Liver (tissue), 9 donors: ENCODE data around the gene CSNK1G3. TPM values are rescaled to one million over a fixed set of nuclear protein-coding genes. Genes with fewer than 3 reads are reported as not detected.

Experiments
- DNase-seq: peaks from one replicate; pipeline ENCODE4 v3.0.0-alpha.2; 2017; ENCODE audit warnings: low spot score
- H3K27ac ChIP-seq, 2 donors: one replicate each; pipeline ENCODE4 v1.7.0; 2013; ENCODE audit warnings: inconsistent platforms in 2 of 2, low read length in 2 of 2, control low read depth in 1 of 2, low read depth in 1 of 2, mild to moderate bottlenecking in 1 of 2
- H3K27me3 ChIP-seq, 4 donors: one replicate each; pipeline versions ENCODE4 v1.6.1 to v1.7.0; 2013; ENCODE audit warnings: low read length in 3 of 4, inconsistent platforms in 1 of 4, mild to moderate bottlenecking in 1 of 4, moderate library complexity in 1 of 4; ENCODE audit not compliant: control insufficient read depth in 4 of 4, insufficient read depth in 4 of 4
- H3K36me3 ChIP-seq, 4 donors: one replicate each; pipeline versions ENCODE4 v1.6.1 to v1.7.0; 2013; ENCODE audit warnings: low read length in 3 of 4, mild to moderate bottlenecking in 3 of 4, low read depth in 1 of 4, moderate library complexity in 1 of 4; ENCODE audit not compliant: control insufficient read depth in 4 of 4, insufficient read depth in 3 of 4
- H3K4me1 ChIP-seq, 4 donors: one replicate each; pipeline versions ENCODE4 v1.6.1 to v1.7.0; 2013; ENCODE audit warnings: low read length in 3 of 4, mild to moderate bottlenecking in 3 of 4, moderate library complexity in 1 of 4; ENCODE audit not compliant: control insufficient read depth in 4 of 4, insufficient read depth in 4 of 4
- H3K4me3 ChIP-seq, 3 donors: one replicate each; pipeline versions ENCODE4 v1.6.1 to v1.7.0; 2013; ENCODE audit warnings: low read length in 3 of 3, control low read depth in 1 of 3, low read depth in 1 of 3, mild to moderate bottlenecking in 1 of 3
- H3K9ac ChIP-seq, 2 donors: one replicate each; pipeline ENCODE4 v1.7.0; 2013; ENCODE audit warnings: low read length in 2 of 2, mild to moderate bottlenecking in 2 of 2, moderate library complexity in 2 of 2, control low read depth in 1 of 2, low read depth in 1 of 2
- H3K9me3 ChIP-seq, 4 donors: one replicate each; pipeline versions ENCODE4 v1.6.1 to v1.7.0; 2013; ENCODE audit warnings: low read length in 3 of 4; ENCODE audit not compliant: control insufficient read depth in 4 of 4
- CTCF ChIP-seq: fragments of 150-350 bp; IDR thresholded peaks from 2 replicates; pipeline ENCODE4 v1.5.1; 2017; ENCODE audit warnings: improper control_type of control experiment, low read depth, low read length; ENCODE audit not compliant: missing input control
- EGR1 ChIP-seq, 2 donors: IDR thresholded peaks; 2 replicates each; pipeline ENCODE4 v1.6.1; 2016 to 2018; ENCODE audit warnings: antibody characterized with exemption in 2 of 2, low read depth in 2 of 2
- FOXA1 ChIP-seq: IDR thresholded peaks from 2 replicates; pipeline ENCODE4 v1.6.1; 2016; ENCODE audit warnings: antibody characterized with exemption
- FOXA2 ChIP-seq: IDR thresholded peaks from 2 replicates; pipeline ENCODE4 v1.6.1; 2016; ENCODE audit warnings: antibody characterized with exemption
- GABPA ChIP-seq, 2 donors: IDR thresholded peaks in 1 of 2; conservative IDR thresholded peaks in 1 of 2; 2 replicates each; pipeline ENCODE4 v1.6.1; 2016; ENCODE audit warnings: antibody characterized with exemption in 2 of 2, mild to moderate bottlenecking in 1 of 2, moderate library complexity in 1 of 2
- HNF4A ChIP-seq, 2 donors: conservative IDR thresholded peaks; 2 replicates each; pipeline ENCODE4 v1.6.1; 2016; ENCODE audit warnings: antibody characterized with exemption in 2 of 2, mild to moderate bottlenecking in 2 of 2
- HNF4G ChIP-seq: IDR thresholded peaks from 2 replicates; pipeline ENCODE4 v1.6.1; 2016; ENCODE audit warnings: antibody characterized with exemption
- JUND ChIP-seq, 2 donors: IDR thresholded peaks; 2 replicates each; pipeline ENCODE4 v1.6.1; 2016; ENCODE audit warnings: antibody characterized with exemption in 2 of 2
- MAX ChIP-seq: IDR thresholded peaks from 2 replicates; pipeline ENCODE4 v1.6.1; 2016; ENCODE audit warnings: antibody characterized with exemption
- NR2F2 ChIP-seq: IDR thresholded peaks from 2 replicates; pipeline ENCODE4 v1.6.1; 2016; ENCODE audit warnings: antibody characterized with exemption
- RAD21 ChIP-seq, 2 donors: IDR thresholded peaks; 2 replicates each; pipeline ENCODE4 v1.6.1; 2016; ENCODE audit warnings: antibody characterized with exemption in 2 of 2, mild to moderate bottlenecking in 2 of 2
- REST ChIP-seq: IDR thresholded peaks from 2 replicates; pipeline ENCODE4 v1.6.1; 2016; ENCODE audit warnings: antibody characterized with exemption, mild to moderate bottlenecking
- RXRA ChIP-seq, 2 donors: IDR thresholded peaks; 2 replicates each; pipeline ENCODE4 v1.6.1; 2017 to 2018; ENCODE audit warnings: antibody characterized with exemption in 2 of 2, mild to moderate bottlenecking in 1 of 2
- SP1 ChIP-seq: IDR thresholded peaks from 2 replicates; pipeline ENCODE4 v1.6.1; 2018; ENCODE audit warnings: antibody characterized with exemption, mild to moderate bottlenecking
- TAF1 ChIP-seq: conservative IDR thresholded peaks from 2 replicates; pipeline ENCODE4 v1.6.1; 2016; ENCODE audit warnings: antibody characterized with exemption, mild to moderate bottlenecking
- YY1 ChIP-seq: IDR thresholded peaks from 2 replicates; pipeline ENCODE4 v1.6.1; 2016; ENCODE audit warnings: antibody characterized with exemption, mild to moderate bottlenecking
- ZBTB33 ChIP-seq: IDR thresholded peaks from 2 replicates; pipeline ENCODE4 v1.6.1; 2016; ENCODE audit warnings: antibody characterized with exemption
- WGBS: extraction: QIAGEN DNeasy Blood & Tissue Kit; methylation state at CpG from one replicate; pipeline ENCODE4 v1.1.7; 2013; 5-methylcytosine and 5-hydroxymethylcytosine counted together
- polyA plus RNA-seq, 2 donors: library from polyadenylated mRNA; stranded (reverse) in 1 of 2; unstranded in 1 of 2; fragments of 200-250 nt in 1 of 2; fragments of >200 nt in 1 of 2; fragmentation: Nextera tagmentation in 1 of 2; extraction: Ambion mirVana in 1 of 2; gene quantifications; one replicate each; pipeline versions ENCODE4 v1.2.1 to v1.2.3, GENCODE V29; 2013 to 2015
- total RNA-seq, 2 donors: library from RNA; depleted of rRNA; stranded (reverse); fragments of >200 nt; gene quantifications; one replicate each; pipeline ENCODE4 v1.2.3, GENCODE V29; 2014
- donor health status: healthy.
- donor health status: healthy.
- donor health status: healthy.
- donor health status: healthy.
- donor health status: healthy.

CSNK1G3 gene
- total and polyA plus RNA-seq, 4 donors = 6.8 to 28.9 (median 15.4) TPM

GRCh38 chr5:123582550-123583285 is 70.7 kb downstream of the CSNK1G3 start:
- WGBS = 77% methylated on average over 4 of the region's 4 CpGs

GRCh38 chr5:123585871-123586270 is 73.9 kb downstream of the CSNK1G3 start:
- DNase-seq = no peak
- H3K36me3 ChIP-seq = peaks cover 0 to 2% (median 0%) of the 10 kb centered on the region in 4 donors
- H3K9ac ChIP-seq = no peak overlapping the region
- 96% methylated on average over 2 of the region's 2 CpGs for WGBS
- H3K27me3 ChIP-seq = no peaks in the 10 kb centered on the region
- no peaks in the 10 kb centered on the region for H3K9me3 ChIP-seq
- H3K4me3 ChIP-seq = no peak overlapping the region
- no peaks in the 10 kb centered on the region for H3K4me1 ChIP-seq
- H3K27ac ChIP-seq = no peak overlapping the region
- no peak for TF ChIP-seq TAF1
- no peak for TF ChIP-seq FOXA1
- TF ChIP-seq ZBTB33 = no peak
- TF ChIP-seq NR2F2 = no peak
- TF ChIP-seq YY1 = no peak
- TF ChIP-seq JUND (IDR thresholded peaks at IDR 0.05) = no peak
- TF ChIP-seq EGR1 (IDR thresholded peaks at IDR 0.05; ENCODE audit: low read depth in 2 of 2) = no peak
- TF ChIP-seq FOXA2 = no peak
- no peak for TF ChIP-seq RAD21 (IDR thresholded peaks at IDR 0.05)
- no peak for TF ChIP-seq CTCF
- TF ChIP-seq GABPA (IDR thresholded peaks at IDR 0.05 in 1 of 2, conservative IDR thresholded peaks at IDR 0.05 in 1 of 2) = no peak
- no peak for TF ChIP-seq HNF4A (conservative IDR thresholded peaks at IDR 0.05)
- no peak for TF ChIP-seq HNF4G
- no peak for TF ChIP-seq SP1
- TF ChIP-seq RXRA (IDR thresholded peaks at IDR 0.05) = no peak
- no peak for TF ChIP-seq MAX

More at GRCh38 chr5:123582550-123583285, 70.7 kb downstream of the CSNK1G3 start:
- Histone ChIP-seq H3K27me3 (no peaks in the 10 kb centered on the region), H3K9ac (no peak overlapping the region), H3K4me3 (no peak overlapping the region), H3K9me3 (no peaks in the 10 kb centered on the region), H3K4me1 (no peaks in the 10 kb centered on the region), H3K36me3 (peaks cover 0 to 11% (median 4%) of the 10 kb centered on the region in 4 donors), H3K27ac (no peak overlapping the region)
- no peak for DNase-seq
- TF ChIP-seq EGR1 (IDR thresholded peaks at IDR 0.05; ENCODE audit: low read depth in 2 of 2) = no peak
- TF ChIP-seq REST = no peak
- no peak for TF ChIP-seq RAD21 (IDR thresholded peaks at IDR 0.05)
- no peak for TF ChIP-seq MAX
